Measurements from ENCODE around the gene KHDC1L. TPM values are rescaled to one million over a fixed set of nuclear protein-coding genes. Genes with fewer than 3 reads are reported as not detected.

Gene KHDC1L
- total RNA-seq, 3 donors from 2014 or later = not detected

DNA sequence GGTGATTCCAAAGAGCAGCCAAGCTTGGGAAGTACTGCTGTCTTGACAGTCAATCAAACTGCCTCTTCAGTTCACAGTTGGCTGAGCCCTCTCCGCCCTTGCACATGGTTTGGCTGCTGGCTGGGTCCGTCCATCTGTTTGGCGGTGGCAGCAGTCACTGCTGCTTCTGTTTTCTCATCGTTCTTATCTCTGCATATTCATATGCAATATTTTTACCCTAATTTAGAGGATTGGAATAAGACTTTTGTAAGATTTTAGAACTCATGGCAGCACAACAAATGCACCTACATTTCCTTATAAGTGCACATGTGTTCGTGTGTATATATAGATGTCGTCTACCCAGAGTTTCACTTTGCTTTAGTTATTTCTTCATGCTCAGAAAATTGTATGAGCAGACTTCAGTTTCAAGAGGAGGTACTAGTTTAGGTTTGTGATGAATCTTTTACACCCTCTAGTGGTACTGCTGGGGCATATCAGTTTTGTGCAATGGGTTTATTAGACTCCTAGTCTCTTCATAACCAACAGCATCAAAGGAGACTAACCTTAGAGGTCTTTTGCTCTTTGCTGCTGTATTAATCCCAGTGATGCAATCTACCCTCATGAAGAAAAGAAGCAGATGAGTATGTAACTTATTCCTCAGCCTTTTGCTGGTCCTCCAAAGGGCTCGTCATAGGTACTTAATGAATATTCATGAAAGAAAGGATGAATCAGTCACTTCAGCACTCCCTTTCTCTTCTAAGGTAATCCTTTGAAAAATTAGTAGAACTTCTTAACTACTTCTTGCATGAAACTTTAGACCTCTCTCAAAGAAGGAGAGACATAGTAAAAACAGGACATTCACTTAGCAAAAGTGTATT lies 44.3 kb downstream of the KHDC1L start:
- no peaks in the 10 kb centered on the region for H3K4me1 ChIP-seq (ENCODE audit: low read depth)
- TF ChIP-seq, protein P1, sequence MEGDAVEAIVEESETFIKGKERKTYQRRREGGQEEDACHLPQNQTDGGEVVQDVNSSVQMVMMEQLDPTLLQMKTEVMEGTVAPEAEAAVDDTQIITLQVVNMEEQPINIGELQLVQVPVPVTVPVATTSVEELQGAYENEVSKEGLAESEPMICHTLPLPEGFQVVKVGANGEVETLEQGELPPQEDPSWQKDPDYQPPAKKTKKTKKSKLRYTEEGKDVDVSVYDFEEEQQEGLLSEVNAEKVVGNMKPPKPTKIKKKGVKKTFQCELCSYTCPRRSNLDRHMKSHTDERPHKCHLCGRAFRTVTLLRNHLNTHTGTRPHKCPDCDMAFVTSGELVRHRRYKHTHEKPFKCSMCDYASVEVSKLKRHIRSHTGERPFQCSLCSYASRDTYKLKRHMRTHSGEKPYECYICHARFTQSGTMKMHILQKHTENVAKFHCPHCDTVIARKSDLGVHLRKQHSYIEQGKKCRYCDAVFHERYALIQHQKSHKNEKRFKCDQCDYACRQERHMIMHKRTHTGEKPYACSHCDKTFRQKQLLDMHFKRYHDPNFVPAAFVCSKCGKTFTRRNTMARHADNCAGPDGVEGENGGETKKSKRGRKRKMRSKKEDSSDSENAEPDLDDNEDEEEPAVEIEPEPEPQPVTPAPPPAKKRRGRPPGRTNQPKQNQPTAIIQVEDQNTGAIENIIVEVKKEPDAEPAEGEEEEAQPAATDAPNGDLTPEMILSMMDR (IDR thresholded peaks at IDR 0.05) = peak; percentile 59
- no peaks in the 10 kb centered on the region for H3K36me3 ChIP-seq (ENCODE audit: low read depth)
- ATAC-seq (peak; percentile 71), DNase-seq (no peak)
- no peak overlapping the region for H3K4me3 ChIP-seq
- H3K9me3 ChIP-seq = no peaks in the 10 kb centered on the region
- intact Hi-C loops (cut with DNase I, micrococcal nuclease) = no loop called here

DNA sequence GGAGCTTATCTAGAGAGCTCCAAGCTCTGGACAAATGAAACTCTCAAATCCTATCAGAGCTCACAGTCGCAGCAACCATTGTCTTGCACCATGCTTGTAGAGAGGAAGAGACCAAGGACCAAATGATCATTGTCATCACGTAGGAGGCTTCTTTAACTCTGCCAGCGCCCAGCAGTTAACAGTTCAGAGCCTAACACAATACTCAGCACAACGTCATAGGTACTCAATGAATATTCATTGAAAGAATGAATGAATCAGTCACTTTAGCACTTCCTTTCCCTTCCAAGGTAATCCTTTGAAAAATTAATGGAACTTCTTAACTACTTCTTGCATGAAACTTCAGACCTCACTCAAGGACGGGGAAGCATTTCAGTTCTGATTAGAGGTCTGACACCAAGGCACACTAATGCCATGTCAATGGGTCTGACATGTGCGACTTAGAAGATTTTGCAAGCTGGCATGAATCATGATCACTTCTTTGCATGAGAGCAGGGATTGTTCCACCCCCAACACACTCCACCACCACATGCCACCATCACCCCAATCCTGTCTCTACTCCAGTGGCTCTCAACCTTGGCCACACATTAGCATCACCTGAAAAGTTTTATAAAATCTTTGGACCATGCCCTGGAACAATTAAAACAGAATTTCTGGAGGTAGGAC lies 45.1 kb downstream of the KHDC1L start:
- TF ChIP-seq, protein P1 (IDR thresholded peaks at IDR 0.05) = no peak
- DNase-seq (no peak), ATAC-seq (no peak)
- intact Hi-C loops (cut with DNase I, micrococcal nuclease) = no loop called here
- no peak overlapping the region for H3K4me3 ChIP-seq
- H3K36me3 ChIP-seq (ENCODE audit: low read depth) = no peaks in the 10 kb centered on the region
- no peaks in the 10 kb centered on the region for H3K4me1 ChIP-seq (ENCODE audit: low read depth)
- no peaks in the 10 kb centered on the region for H3K9me3 ChIP-seq

DNA sequence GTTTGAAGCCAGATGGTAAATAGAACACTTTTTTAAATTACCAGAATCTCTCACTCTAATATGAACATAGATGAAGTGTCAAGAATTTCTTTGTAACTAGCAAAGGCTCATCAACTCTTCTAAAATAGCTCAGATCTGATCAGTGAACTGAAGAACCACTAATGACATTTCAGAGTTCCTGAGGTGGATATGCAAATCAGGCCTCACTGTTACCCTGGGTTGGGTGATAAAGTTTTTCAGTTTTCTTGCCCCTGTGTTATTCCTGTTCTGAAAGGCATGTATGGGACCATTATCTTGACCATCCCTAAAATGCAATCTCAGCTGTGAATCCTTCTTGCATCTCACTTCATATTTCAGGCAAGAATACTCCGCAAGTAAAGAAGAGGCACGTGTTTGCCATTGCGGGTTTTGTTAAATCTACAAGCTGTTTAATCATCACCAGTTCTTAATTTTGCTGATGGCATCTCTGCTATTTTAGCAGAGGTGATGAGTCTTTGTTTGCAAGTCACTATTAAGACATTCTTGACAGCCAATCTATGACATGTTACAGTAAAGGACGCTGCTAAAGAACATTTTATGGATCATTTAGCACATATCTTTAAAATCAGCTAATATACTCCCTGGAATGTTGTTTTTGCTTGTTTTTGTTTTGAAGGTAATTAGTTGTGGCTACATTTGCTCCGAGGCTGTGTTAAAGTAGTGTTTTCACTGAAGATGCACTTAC lies 47.9 kb downstream of the KHDC1L start:
- ATAC-seq (no peak), DNase-seq (no peak)
- intact Hi-C loops (cut with DNase I, micrococcal nuclease) = no loop called here
- Histone ChIP-seq H3K4me1 (ENCODE audit: low read depth) (no peaks in the 10 kb centered on the region), H3K4me3 (no peak overlapping the region), H3K9me3 (no peaks in the 10 kb centered on the region), H3K36me3 (ENCODE audit: low read depth) (no peaks in the 10 kb centered on the region)
- TF ChIP-seq, protein P1 (IDR thresholded peaks at IDR 0.05) = no peak

DNA sequence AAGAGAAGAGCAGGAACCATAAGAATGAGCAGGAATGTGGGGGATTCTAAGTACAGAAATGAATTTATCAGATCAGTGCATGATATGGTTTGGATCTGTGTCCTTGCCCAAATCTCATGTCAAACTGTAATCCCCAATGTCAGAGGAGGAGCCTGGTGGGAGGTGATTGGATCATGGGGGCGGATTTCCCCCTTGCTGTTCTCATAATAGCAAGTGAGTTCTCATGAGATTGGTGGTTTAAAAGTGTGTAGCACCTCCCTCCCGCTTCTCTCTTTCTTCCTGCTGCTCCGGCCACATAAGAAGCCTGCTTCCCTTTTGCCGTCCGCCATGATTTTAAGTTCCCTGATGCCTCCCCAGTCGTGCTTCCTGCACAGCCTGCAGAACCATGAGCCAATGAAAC lies 49.2 kb downstream of the KHDC1L start:
- intact Hi-C loops (cut with DNase I, micrococcal nuclease) = no loop called here
- ATAC-seq (no peak), DNase-seq (no peak)
- Histone ChIP-seq H3K4me1 (ENCODE audit: low read depth) (no peaks in the 10 kb centered on the region), H3K4me3 (no peak overlapping the region), H3K9me3 (no peaks in the 10 kb centered on the region), H3K36me3 (ENCODE audit: low read depth) (no peaks in the 10 kb centered on the region)
- TF ChIP-seq, protein P1 (IDR thresholded peaks at IDR 0.05) = no peak

DNA sequence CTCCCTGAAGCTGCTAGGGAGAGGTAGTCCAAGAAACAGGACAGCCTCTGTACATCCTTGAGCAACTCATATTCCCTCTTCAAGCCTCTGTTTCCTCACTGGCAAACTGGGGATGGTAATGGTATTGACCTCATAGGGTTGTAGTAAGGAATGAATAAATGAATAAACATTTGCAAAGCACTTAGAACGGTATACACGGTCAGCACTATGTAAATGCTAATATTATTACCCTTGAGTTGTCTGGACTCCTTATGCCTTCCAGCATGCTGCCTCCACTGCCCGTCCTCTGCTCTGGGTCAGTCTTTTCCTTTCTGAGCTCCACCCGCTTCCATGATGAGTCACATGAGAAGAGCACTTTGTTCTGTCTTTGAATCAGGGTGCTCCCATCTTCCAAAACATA lies 50.6 kb downstream of the KHDC1L start:
- no peaks in the 10 kb centered on the region for H3K9me3 ChIP-seq
- intact Hi-C loops (cut with DNase I, micrococcal nuclease) = no loop called here
- TF ChIP-seq, protein P1 (IDR thresholded peaks at IDR 0.05) = no peak
- ATAC-seq (no peak), DNase-seq (no peak)
- no peak overlapping the region for H3K4me3 ChIP-seq
- H3K36me3 ChIP-seq (ENCODE audit: low read depth) = no peaks in the 10 kb centered on the region
- no peaks in the 10 kb centered on the region for H3K4me1 ChIP-seq (ENCODE audit: low read depth)

Other genes with a start within 250 kb of the KHDC1L start
- 1 to 10 TPM in 1 of 3 donors, under 1 TPM in 2; 0.75 to 1.7 (median 0.84) TPM for gene KHDC1, start 37.7 kb upstream of the KHDC1L start, total RNA-seq
- gene DPPA5, start 128.8 kb upstream of the KHDC1L start, total RNA-seq = not detected
- gene KHDC3L, start 137.2 kb upstream of the KHDC1L start, total RNA-seq = not detected
- under 1 TPM in 1 of 3 donors, not detected in 2; 0.41 TPM for gene OOEP, start 144.4 kb upstream of the KHDC1L start, total RNA-seq
- gene DDX43, start 169.3 kb upstream of the KHDC1L start, total RNA-seq = 1 to 10 TPM in 2 of 3 donors, under 1 TPM in 1; 0.39 to 2.3 (median 1.6) TPM
- 1 to 10 TPM; 2.4 to 5.4 (median 3.1) TPM for gene CGAS, start 226.8 kb upstream of the KHDC1L start, total RNA-seq
- 10 to 100 TPM; 21.5 to 36.4 (median 31.9) TPM for gene MTO1, start 236.2 kb upstream of the KHDC1L start, total RNA-seq